ENCODE data around the gene FGF11. TPM values are rescaled to one million over a fixed set of nuclear protein-coding genes. Genes with fewer than 3 reads are reported as not detected.
A peak's percentile ranks its signal among the peaks of the same experiment; 100 is the strongest.
"Not testable (repeated sequence)": the region's sequence is repeated elsewhere in the genome, so short reads cannot be mapped to it uniquely, and the experiment has no call there.

The FGF11 gene
- total RNA-seq, 4 donors from 2014 or later: 1.2 to 7.4 (median 4.1) TPM

- in situ Hi-C loops (cut with MboI; ENCODE audit: low sequenced_read_pairs in 4 of 4) (no loop called here), intact Hi-C loops (cut with DNase I; ENCODE audit: low total_unique reads) (loop anchor here (2.0 kb wide), 1 partner anchor 21 kb away; no protein-coding TSS in a partner anchor)
- no peak for ATAC-seq
- no peak for TF ChIP-seq CTCF (IDR thresholded peaks at IDR 0.05 in 4 of 5, conservative IDR thresholded peaks at IDR 0.05 in 1 of 5)
- TF ChIP-seq POLR2A (IDR thresholded peaks at IDR 0.05): no peak
- H3K9me3 ChIP-seq: no peaks in the 10 kb centered on the region
- no peak for DNase-seq
- H3K4me1 ChIP-seq: peaks cover 41 to 49% of the 10 kb centered on the region in 2 donors
- no peak overlapping the region for H3K4me3 ChIP-seq
- peaks cover 0 to 19% of the 10 kb centered on the region in 2 donors for H3K36me3 ChIP-seq
- H3K27me3 ChIP-seq: no peaks in the 10 kb centered on the region
- H3K27ac ChIP-seq: peak overlapping the region; percentile 79 to 100 (median 86)
Observed at GRCh38 chr17:7468290-7468689, 29.0 kb downstream of the FGF11 start.

- no peak for ATAC-seq
- H3K27ac ChIP-seq: peak overlapping the region; percentile 12 to 100 (median 86)
- intact Hi-C loops (cut with DNase I; ENCODE audit: low total_unique reads) (loop anchor here (2.0 kb wide), 1 partner anchor 22 kb away; no protein-coding TSS in a partner anchor), in situ Hi-C loops (cut with MboI; ENCODE audit: low sequenced_read_pairs in 4 of 4) (no loop called here)
- no peak overlapping the region for H3K4me3 ChIP-seq
- H3K4me1 ChIP-seq: peaks cover 46 to 55% of the 10 kb centered on the region in 2 donors
- no peaks in the 10 kb centered on the region for H3K27me3 ChIP-seq
- no peak for TF ChIP-seq POLR2A (IDR thresholded peaks at IDR 0.05)
- TF ChIP-seq CTCF (IDR thresholded peaks at IDR 0.05 in 4 of 5, conservative IDR thresholded peaks at IDR 0.05 in 1 of 5): no peak
- no peak for DNase-seq
- no peaks in the 10 kb centered on the region for H3K9me3 ChIP-seq
- H3K36me3 ChIP-seq: peaks cover 0 to 13% of the 10 kb centered on the region in 2 donors
Observed at GRCh38 chr17:7468804-7469389, 29.6 kb downstream of the FGF11 start.

GRCh38 chr17:7469843-7470242 is 30.5 kb downstream of the FGF11 start:
- ATAC-seq; H3K36me3 ChIP-seq; in situ Hi-C loops (cut with MboI; ENCODE audit: low sequenced_read_pairs in 4 of 4); H3K9me3 ChIP-seq; DNase-seq; H3K27me3 ChIP-seq; H3K4me3 ChIP-seq: not testable (repeated sequence)
- Histone ChIP-seq H3K4me1 (peaks cover 52 to 62% of the 10 kb centered on the region in 2 donors), H3K27ac (peak overlapping the region in 3 of 4 donors; percentile 62 to 100 (median 83))
- intact Hi-C loops (cut with DNase I; ENCODE audit: low total_unique reads): loop anchor here (2.0 kb wide), 1 partner anchor 23 kb away; no protein-coding TSS in a partner anchor

GRCh38 chr17:7470457-7470973 is 31.2 kb downstream of the FGF11 start:
- H3K27ac ChIP-seq: peak overlapping the region; percentile 62 to 100 (median 90)
- peaks cover 59 to 69% of the 10 kb centered on the region in 2 donors for H3K4me1 ChIP-seq
- intact Hi-C loops (cut with DNase I; ENCODE audit: low total_unique reads); DNase-seq; H3K9me3 ChIP-seq; H3K4me3 ChIP-seq; ATAC-seq; H3K27me3 ChIP-seq; H3K36me3 ChIP-seq; in situ Hi-C loops (cut with MboI; ENCODE audit: low sequenced_read_pairs in 4 of 4): not testable (repeated sequence)

GRCh38 chr17:7471729-7472128 is 32.4 kb downstream of the FGF11 start:
- Histone ChIP-seq H3K27ac (peak overlapping the region; percentile 62 to 100 (median 90)), H3K4me1 (peaks cover 62 to 67% of the 10 kb centered on the region in 2 donors), H3K27me3 (no peaks in the 10 kb centered on the region), H3K9me3 (no peaks in the 10 kb centered on the region), H3K36me3 (no peaks in the 10 kb centered on the region), H3K4me3 (no peak overlapping the region)
- no peak for TF ChIP-seq CTCF (IDR thresholded peaks at IDR 0.05 in 4 of 5, conservative IDR thresholded peaks at IDR 0.05 in 1 of 5)
- TF ChIP-seq POLR2A (IDR thresholded peaks at IDR 0.05): no peak
- no peak for ATAC-seq
- in situ Hi-C loops (cut with MboI; ENCODE audit: low sequenced_read_pairs in 4 of 4): no loop called here
- intact Hi-C loops (cut with DNase I; ENCODE audit: low total_unique reads): no loop called here
- DNase-seq: no peak

GRCh38 chr17:7474767-7475166 is 35.5 kb downstream of the FGF11 start:
- H3K4me3 ChIP-seq; intact Hi-C loops (cut with DNase I; ENCODE audit: low total_unique reads); H3K9me3 ChIP-seq; ATAC-seq; H3K27me3 ChIP-seq; H3K36me3 ChIP-seq: not testable (repeated sequence)
- peak in 1 of 2 donors; percentile 73 for DNase-seq
- in situ Hi-C loops (cut with MboI; ENCODE audit: low sequenced_read_pairs in 4 of 4): loop anchor here in 1 of 4 donors (5.0 kb wide), 1 partner anchor 32 kb away; no protein-coding TSS in a partner anchor
- H3K4me1 ChIP-seq: peaks cover 66 to 74% of the 10 kb centered on the region in 2 donors
- peak overlapping the region; percentile 97 to 100 (median 100) for H3K27ac ChIP-seq

All from gastrocnemius medialis (tissue), 4 donors.